ENCODE data around the gene SBNO1. TPM values are rescaled to one million over a fixed set of nuclear protein-coding genes. Genes with fewer than 3 reads are reported as not detected.

The SBNO1 gene
- total RNA-seq, 1 experiment from 2014 or later = 68.7 TPM

DNA sequence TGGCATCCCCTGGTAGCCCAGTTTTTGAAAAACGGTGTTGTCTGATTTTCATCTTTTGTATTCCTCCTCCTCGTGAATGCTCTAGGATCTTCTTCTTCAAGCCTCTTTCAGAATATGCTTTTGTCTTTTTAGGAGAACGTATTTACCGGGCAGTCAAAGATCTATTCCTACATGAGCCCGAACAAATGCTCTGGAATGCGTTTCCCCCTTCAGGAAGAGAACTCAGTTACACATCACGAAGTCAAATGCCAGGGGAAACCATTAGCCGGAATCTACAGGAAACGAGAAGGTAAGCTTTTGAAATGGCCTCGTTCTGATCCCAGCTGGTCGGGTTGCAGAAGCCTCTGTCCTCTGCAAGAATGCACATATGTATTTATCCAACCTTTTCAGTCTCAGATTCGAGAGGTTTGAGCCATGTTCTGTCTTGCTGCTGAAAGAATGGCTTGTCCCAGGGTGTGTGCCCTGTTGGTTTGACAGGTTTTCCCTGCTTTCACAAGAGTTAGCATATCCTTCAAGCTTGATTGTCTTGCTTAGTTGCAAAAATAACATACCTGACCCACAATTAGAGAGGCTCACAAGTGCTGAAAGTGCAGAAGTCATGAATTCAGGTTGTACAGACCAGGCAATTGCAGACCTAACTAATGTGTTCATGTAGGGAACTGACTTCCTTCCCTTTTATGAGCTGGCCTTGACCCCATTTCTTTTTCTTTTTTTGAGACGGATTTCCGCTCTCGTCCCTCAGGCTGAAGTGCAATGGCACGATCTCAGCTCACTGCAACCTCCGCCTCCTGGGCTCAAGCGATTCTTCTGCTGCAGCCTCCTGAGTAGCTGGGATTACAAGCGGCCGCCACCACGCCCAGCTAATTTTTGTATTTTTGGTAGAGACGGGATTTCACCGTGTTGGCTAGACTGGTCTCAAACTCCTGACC is 26.1 kb upstream of the SBNO1 start:
- Histone ChIP-seq H3K9me3 (ENCODE audit: control insufficient read depth, insufficient read depth, low read depth, low read length) (no peaks in the 10 kb centered on the region), H3K36me3 (ENCODE audit: control insufficient read depth, insufficient read depth, low read length) (peaks cover 10% of the 10 kb centered on the region), H3K4me1 (ENCODE audit: control insufficient read depth, insufficient read depth, low read length) (peaks cover 14% of the 10 kb centered on the region), H3K4me3 (ENCODE audit: low read depth in 2 of 2, low read length in 2 of 2) (peak overlapping the region in 1 of 2 experiments; percentile 50; a peak in 1 of 4 replicates), H3K27me3 (ENCODE audit: control insufficient read depth, insufficient read depth, low read length) (no peaks in the 10 kb centered on the region), H3K27ac (ENCODE audit: low read length) (peak overlapping the region; percentile 63)
- in situ Hi-C loops (cut with HindIII; ENCODE audit: low pct_unique_long_range_greater_than_20kb, low sequenced_read_pairs) = no loop called here
- ChIA-PET CTCF (no interaction called here), POLR2A (no interaction called here)
- no peak for ATAC-seq
- DNase-seq (ENCODE audit: low read depth, low spot score) = no peak
- TF ChIP-seq TCF7L2 (IDR thresholded peaks at IDR 0.05; ENCODE audit: low read depth, low read length) (no peak), SIN3A (IDR thresholded peaks at IDR 0.05; ENCODE audit: borderline replicate concordance, insufficient read depth, low read depth, low read length) (no peak), POLR2AphosphoS5 (IDR thresholded peaks at IDR 0.05; ENCODE audit: low read depth, low read length) (no peak)
- TF ChIP-seq, protein P1, sequence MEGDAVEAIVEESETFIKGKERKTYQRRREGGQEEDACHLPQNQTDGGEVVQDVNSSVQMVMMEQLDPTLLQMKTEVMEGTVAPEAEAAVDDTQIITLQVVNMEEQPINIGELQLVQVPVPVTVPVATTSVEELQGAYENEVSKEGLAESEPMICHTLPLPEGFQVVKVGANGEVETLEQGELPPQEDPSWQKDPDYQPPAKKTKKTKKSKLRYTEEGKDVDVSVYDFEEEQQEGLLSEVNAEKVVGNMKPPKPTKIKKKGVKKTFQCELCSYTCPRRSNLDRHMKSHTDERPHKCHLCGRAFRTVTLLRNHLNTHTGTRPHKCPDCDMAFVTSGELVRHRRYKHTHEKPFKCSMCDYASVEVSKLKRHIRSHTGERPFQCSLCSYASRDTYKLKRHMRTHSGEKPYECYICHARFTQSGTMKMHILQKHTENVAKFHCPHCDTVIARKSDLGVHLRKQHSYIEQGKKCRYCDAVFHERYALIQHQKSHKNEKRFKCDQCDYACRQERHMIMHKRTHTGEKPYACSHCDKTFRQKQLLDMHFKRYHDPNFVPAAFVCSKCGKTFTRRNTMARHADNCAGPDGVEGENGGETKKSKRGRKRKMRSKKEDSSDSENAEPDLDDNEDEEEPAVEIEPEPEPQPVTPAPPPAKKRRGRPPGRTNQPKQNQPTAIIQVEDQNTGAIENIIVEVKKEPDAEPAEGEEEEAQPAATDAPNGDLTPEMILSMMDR (IDR thresholded peaks at IDR 0.05) = no peak
- TF ChIP-seq, protein P2, sequence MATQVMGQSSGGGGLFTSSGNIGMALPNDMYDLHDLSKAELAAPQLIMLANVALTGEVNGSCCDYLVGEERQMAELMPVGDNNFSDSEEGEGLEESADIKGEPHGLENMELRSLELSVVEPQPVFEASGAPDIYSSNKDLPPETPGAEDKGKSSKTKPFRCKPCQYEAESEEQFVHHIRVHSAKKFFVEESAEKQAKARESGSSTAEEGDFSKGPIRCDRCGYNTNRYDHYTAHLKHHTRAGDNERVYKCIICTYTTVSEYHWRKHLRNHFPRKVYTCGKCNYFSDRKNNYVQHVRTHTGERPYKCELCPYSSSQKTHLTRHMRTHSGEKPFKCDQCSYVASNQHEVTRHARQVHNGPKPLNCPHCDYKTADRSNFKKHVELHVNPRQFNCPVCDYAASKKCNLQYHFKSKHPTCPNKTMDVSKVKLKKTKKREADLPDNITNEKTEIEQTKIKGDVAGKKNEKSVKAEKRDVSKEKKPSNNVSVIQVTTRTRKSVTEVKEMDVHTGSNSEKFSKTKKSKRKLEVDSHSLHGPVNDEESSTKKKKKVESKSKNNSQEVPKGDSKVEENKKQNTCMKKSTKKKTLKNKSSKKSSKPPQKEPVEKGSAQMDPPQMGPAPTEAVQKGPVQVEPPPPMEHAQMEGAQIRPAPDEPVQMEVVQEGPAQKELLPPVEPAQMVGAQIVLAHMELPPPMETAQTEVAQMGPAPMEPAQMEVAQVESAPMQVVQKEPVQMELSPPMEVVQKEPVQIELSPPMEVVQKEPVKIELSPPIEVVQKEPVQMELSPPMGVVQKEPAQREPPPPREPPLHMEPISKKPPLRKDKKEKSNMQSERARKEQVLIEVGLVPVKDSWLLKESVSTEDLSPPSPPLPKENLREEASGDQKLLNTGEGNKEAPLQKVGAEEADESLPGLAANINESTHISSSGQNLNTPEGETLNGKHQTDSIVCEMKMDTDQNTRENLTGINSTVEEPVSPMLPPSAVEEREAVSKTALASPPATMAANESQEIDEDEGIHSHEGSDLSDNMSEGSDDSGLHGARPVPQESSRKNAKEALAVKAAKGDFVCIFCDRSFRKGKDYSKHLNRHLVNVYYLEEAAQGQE (IDR thresholded peaks at IDR 0.05; ENCODE audit: insufficient read depth in 1 of 2, low read depth in 2 of 2, low read length in 1 of 2) = no peak
- intact Hi-C loops (cut with micrococcal nuclease; ENCODE audit: unreplicated experiment) = no loop called here
- BruUV-seq (replicated peaks) = TSS peak; percentile 55

DNA sequence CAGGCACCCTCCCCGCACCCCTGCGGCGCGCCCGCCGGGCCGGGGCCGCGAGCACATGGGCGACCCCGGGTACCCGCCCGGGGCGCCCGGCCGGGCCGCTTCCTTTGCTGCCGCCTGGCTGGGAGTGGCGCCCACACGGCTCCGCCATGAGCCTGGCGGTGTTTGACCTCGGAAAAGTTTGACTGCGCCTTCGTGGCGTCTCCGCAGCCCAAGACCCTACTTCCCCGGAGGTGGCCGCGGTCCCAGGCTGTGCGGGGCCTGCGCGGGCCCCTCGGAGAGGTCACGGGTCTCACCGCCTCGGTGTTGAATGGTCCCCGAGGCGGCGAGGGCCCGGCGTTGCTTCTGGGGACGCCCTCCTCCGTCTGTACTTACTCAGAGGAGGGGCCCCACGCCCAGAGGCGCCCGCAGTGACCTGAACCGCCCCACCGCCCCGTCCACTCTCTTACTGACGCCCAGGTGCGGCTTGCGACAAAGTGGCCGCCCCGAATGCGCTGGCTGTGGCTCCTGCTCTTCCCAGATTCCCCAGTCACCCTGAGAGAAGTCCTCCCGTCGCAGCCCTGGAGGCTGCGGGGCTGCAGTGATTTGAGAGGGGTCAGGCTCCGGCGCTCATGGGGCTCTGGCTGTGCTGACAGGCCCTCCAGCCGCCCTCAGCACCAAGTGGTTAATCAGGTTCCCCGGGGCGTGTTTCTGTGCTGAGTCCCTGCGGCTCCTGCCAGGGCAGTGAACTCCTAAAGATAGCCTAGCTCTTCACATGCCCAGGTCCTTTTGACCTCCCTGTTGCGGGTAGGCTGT is 25.1 kb upstream of the SBNO1 start:
- ChIA-PET POLR2A (no interaction called here), CTCF (no interaction called here)
- peak; percentile 51 for ATAC-seq
- H3K4me1 ChIP-seq (ENCODE audit: control insufficient read depth, insufficient read depth, low read length) = peaks cover 18% of the 10 kb centered on the region
- peaks cover 10% of the 10 kb centered on the region for H3K36me3 ChIP-seq (ENCODE audit: control insufficient read depth, insufficient read depth, low read length)
- peak overlapping the region; percentile 50 to 58 for H3K4me3 ChIP-seq (ENCODE audit: low read depth in 2 of 2, low read length in 2 of 2)
- intact Hi-C loops (cut with micrococcal nuclease; ENCODE audit: unreplicated experiment) (no loop called here), in situ Hi-C loops (cut with HindIII; ENCODE audit: low pct_unique_long_range_greater_than_20kb, low sequenced_read_pairs) (no loop called here)
- DNase-seq (ENCODE audit: low read depth, low spot score) = no peak
- H3K27ac ChIP-seq (ENCODE audit: low read length) = peak overlapping the region; percentile 63
- TF ChIP-seq TCF7L2 (IDR thresholded peaks at IDR 0.05; ENCODE audit: low read depth, low read length) (no peak), SIN3A (IDR thresholded peaks at IDR 0.05; ENCODE audit: borderline replicate concordance, insufficient read depth, low read depth, low read length) (no peak), POLR2AphosphoS5 (IDR thresholded peaks at IDR 0.05; ENCODE audit: low read depth, low read length) (no peak)
- TF ChIP-seq, protein P1 (IDR thresholded peaks at IDR 0.05) = no peak
- TF ChIP-seq, protein P2 (IDR thresholded peaks at IDR 0.05; ENCODE audit: insufficient read depth in 1 of 2, low read depth in 2 of 2, low read length in 1 of 2) = no peak
- no peaks in the 10 kb centered on the region for H3K9me3 ChIP-seq (ENCODE audit: control insufficient read depth, insufficient read depth, low read depth, low read length)
- BruUV-seq (replicated peaks) = no TSS peak
- no peaks in the 10 kb centered on the region for H3K27me3 ChIP-seq (ENCODE audit: control insufficient read depth, insufficient read depth, low read length)

All from Panc1 (cell line).